HG03066 (cell line): ENCODE data around the gene ZYG11A.
A peak's percentile ranks its signal among the peaks of the same experiment; 100 is the strongest.
"Not testable (repeated sequence)": the region's sequence is repeated elsewhere in the genome, so short reads cannot be mapped to it uniquely, and the experiment has no call there.

ENCODE experiments used
- ATAC-seq: cut with Tn5 transposase; IDR thresholded peaks from one replicate; pipeline ENCODE4 v1.9.1; 2021; ENCODE audit warnings: low read depth; ENCODE audit not compliant: unreplicated experiment

Gene ZYG11A

GRCh38 chr1:52842643-52843310, at the start of gene ZYG11A:
Gene ZYG11A (plus strand): TSS chr1:52842760. CDS start chr1:52842884, 124 bp downstream.
- peak; percentile 85 for ATAC-seq

- not testable (repeated sequence) for ATAC-seq
Measured at GRCh38 chr1:52793717-52794116, 48.8 kb upstream of the ZYG11A start.

GRCh38 chr1:52795464-52795863, 47.1 kb upstream of the ZYG11A start:
- no peak for ATAC-seq

- ATAC-seq = no peak
Measured at GRCh38 chr1:52798331-52798730, 44.2 kb upstream of the ZYG11A start.

GRCh38 chr1:52801011-52801410, 41.5 kb upstream of the ZYG11A start:
- no peak for ATAC-seq

GRCh38 chr1:52804083-52804482, 38.5 kb upstream of the ZYG11A start:
- not testable (repeated sequence) for ATAC-seq

- no peak for ATAC-seq
Measured at GRCh38 chr1:52814465-52814864, 28.1 kb upstream of the ZYG11A start.

- not testable (repeated sequence) for ATAC-seq
Measured at GRCh38 chr1:52820830-52821229, 21.7 kb upstream of the ZYG11A start.

- ATAC-seq = no peak
Measured at GRCh38 chr1:52825868-52826267, 16.7 kb upstream of the ZYG11A start.

GRCh38 chr1:52834798-52835197, 7.8 kb upstream of the ZYG11A start:
- ATAC-seq = no peak

GRCh38 chr1:52836035-52836434, 6.5 kb upstream of the ZYG11A start:
- no peak for ATAC-seq

GRCh38 chr1:52839175-52839574, 3.4 kb upstream of the ZYG11A start:
- ATAC-seq = not testable (repeated sequence)

GRCh38 chr1:52845119-52845518, 2.6 kb downstream of the ZYG11A start:
- ATAC-seq = not testable (repeated sequence)

- no peak for ATAC-seq
Measured at GRCh38 chr1:52848423-52848822, 5.9 kb downstream of the ZYG11A start.

- ATAC-seq = no peak
Measured at GRCh38 chr1:52850951-52851350, 8.4 kb downstream of the ZYG11A start.

GRCh38 chr1:52852854-52853253, 10.3 kb downstream of the ZYG11A start:
- ATAC-seq = no peak

GRCh38 chr1:52855584-52855983, 13.0 kb downstream of the ZYG11A start:
- no peak for ATAC-seq

GRCh38 chr1:52856026-52856425, 13.5 kb downstream of the ZYG11A start:
- no peak for ATAC-seq

- ATAC-seq = no peak
Measured at GRCh38 chr1:52857443-52857842, 14.9 kb downstream of the ZYG11A start.

- ATAC-seq = no peak
Measured at GRCh38 chr1:52862666-52863458, 20.3 kb downstream of the ZYG11A start.

GRCh38 chr1:52867087-52867863, 24.7 kb downstream of the ZYG11A start:
- peak; percentile 76 for ATAC-seq
